Measurements from ENCODE around the gene PTPRE. TPM values are rescaled to one million over a fixed set of nuclear protein-coding genes. Genes with fewer than 3 reads are reported as not detected.
A peak's percentile ranks its signal among the peaks of the same experiment; 100 is the strongest.

Gene PTPRE
- total and polyA plus RNA-seq, 2 experiments from 2014 or later, result 4.2 to 8.8 TPM

DNA sequence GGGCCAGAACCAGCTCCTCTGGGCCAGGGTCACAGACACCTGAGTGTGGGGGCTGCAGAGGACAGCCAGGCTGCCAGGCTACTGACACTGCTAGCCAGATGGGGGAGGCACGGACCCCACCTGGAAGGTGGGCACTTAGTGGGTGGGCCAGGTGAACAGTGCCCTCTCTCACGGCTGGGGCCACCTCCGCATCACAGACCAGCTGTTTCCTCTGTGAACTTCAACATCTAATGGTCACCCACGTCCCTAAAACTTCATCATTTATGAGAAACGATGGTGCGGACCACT is 138.9 kb downstream of the PTPRE start:
- H3K4me3 ChIP-seq, result no peak overlapping the region
- no peaks in the 10 kb centered on the region for H3K9me3 ChIP-seq (ENCODE audit: low read depth)
- no peak for TF ChIP-seq CTCF (IDR thresholded peaks at IDR 0.05; ENCODE audit: low read depth, low read length)
- no peak for DNase-seq (ENCODE audit: low read depth in 1 of 2, low spot score in 1 of 2)
- H3K27me3 ChIP-seq, result no peaks in the 10 kb centered on the region
- no peaks in the 10 kb centered on the region for H3K36me3 ChIP-seq
- H3K27ac ChIP-seq, result no peak overlapping the region
- peaks cover 37% of the 10 kb centered on the region for H3K4me1 ChIP-seq (ENCODE audit: low read depth)

- H3K36me3 ChIP-seq, result no peaks in the 10 kb centered on the region
- H3K9me3 ChIP-seq (ENCODE audit: low read depth), result no peaks in the 10 kb centered on the region
- no peak for TF ChIP-seq CTCF (IDR thresholded peaks at IDR 0.05; ENCODE audit: low read depth, low read length)
- no peak for DNase-seq (ENCODE audit: low read depth in 1 of 2, low spot score in 1 of 2)
- H3K27me3 ChIP-seq, result no peaks in the 10 kb centered on the region
- peak overlapping the region; percentile 77 for H3K27ac ChIP-seq
- H3K4me3 ChIP-seq, result no peak overlapping the region
- peaks cover 37% of the 10 kb centered on the region for H3K4me1 ChIP-seq (ENCODE audit: low read depth)
These were observed 139.5 kb downstream of the PTPRE start for GRCh38 chr10:128046156-128046952.

DNA sequence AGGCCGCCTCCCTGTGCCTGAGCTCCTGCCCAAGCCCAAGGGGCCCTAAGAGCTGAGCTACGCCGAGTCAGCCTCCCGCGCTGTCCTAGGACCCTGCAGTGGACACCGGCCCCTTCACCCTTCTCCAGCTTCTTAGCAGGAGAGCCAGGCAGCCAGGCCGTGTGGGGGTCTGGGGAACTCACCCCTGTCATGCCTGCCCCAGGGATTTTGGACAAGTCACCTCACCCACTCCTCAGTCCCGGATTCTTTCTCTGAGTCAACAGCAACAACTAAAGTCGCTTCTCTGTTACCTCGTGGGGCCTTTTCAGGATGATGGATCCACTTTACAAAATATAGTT is 140.0 kb downstream of the PTPRE start:
- Histone ChIP-seq H3K4me1 (ENCODE audit: low read depth) (peaks cover 37% of the 10 kb centered on the region), H3K9me3 (ENCODE audit: low read depth) (no peaks in the 10 kb centered on the region), H3K4me3 (no peak overlapping the region), H3K36me3 (no peaks in the 10 kb centered on the region), H3K27ac (peak overlapping the region; percentile 77), H3K27me3 (no peaks in the 10 kb centered on the region)
- no peak for DNase-seq (ENCODE audit: low read depth in 1 of 2, low spot score in 1 of 2)
- TF ChIP-seq CTCF (IDR thresholded peaks at IDR 0.05; ENCODE audit: low read depth, low read length), result no peak

DNA sequence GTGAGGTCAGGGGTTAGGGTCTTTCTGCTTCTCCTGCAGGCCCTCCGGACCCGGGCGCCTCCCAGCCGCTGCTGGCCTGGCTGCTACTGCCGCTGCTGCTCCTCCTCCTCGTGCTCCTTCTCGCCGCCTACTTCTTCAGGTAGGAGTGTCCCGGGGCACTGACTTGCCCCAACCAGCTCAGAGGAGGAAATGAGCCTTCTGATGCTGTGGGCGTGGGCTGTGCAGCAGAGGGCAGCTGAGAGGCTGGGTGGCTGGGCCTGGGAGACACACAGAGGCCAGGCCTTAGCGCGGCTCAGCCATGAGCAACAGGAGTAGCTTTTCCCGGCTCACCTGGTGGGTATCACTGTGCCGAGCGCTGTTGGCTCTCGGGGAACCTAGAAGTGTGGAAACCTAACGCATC is 140.4 kb downstream of the PTPRE start:
- TF ChIP-seq CTCF (IDR thresholded peaks at IDR 0.05; ENCODE audit: low read depth, low read length), result no peak
- no peaks in the 10 kb centered on the region for H3K36me3 ChIP-seq
- no peaks in the 10 kb centered on the region for H3K27me3 ChIP-seq
- H3K4me3 ChIP-seq, result peak overlapping the region; percentile 1
- H3K4me1 ChIP-seq (ENCODE audit: low read depth), result peaks cover 37% of the 10 kb centered on the region
- peak; percentile 65 to 78 for DNase-seq (ENCODE audit: low read depth in 1 of 2, low spot score in 1 of 2)
- H3K9me3 ChIP-seq (ENCODE audit: low read depth), result no peaks in the 10 kb centered on the region
- H3K27ac ChIP-seq, result peak overlapping the region; percentile 77

DNA sequence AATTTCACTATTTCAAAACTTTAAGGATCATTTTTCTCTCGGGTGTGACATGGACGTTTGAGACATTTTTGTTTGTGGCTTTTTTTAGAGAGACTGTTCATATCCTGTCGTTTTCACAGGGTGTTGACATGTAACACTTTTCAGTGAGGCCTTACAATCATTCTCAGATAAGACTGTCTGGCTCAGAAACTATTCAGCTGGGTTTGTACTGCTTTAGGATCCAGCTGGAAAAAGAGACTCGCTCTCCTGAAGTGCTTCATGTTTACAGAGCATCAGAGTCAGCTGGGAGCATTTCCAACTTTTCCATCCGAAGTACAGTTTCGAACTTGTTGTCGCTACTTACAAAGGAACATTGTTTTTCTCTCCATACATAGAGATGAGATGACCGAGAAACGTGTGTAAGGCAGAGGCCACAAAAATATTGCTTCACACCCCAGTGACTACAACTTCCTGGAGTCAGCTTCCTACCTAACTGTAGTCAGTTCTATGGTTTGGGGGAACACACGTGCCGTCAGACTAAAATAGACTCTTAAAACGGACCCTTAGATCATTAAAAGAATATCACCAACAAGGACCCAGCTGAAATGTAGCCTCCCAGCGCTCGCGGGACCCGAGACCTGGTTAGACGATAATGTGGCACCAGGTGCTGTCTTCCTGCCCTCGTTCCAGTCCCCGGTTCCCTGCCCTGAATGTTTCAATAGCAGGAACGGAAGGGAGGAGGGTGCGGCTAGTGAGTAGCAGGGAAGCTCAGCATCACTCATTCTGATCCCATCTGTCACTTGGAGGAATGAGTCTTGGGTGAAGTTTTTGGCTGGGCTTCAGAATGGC is 141.3 kb downstream of the PTPRE start:
- Histone ChIP-seq H3K36me3 (no peaks in the 10 kb centered on the region), H3K4me3 (peak overlapping the region; percentile 1), H3K9me3 (ENCODE audit: low read depth) (no peaks in the 10 kb centered on the region), H3K27ac (peak overlapping the region; percentile 77), H3K4me1 (ENCODE audit: low read depth) (peaks cover 37% of the 10 kb centered on the region), H3K27me3 (no peaks in the 10 kb centered on the region)
- no peak for TF ChIP-seq CTCF (IDR thresholded peaks at IDR 0.05; ENCODE audit: low read depth, low read length)
- DNase-seq (ENCODE audit: low read depth in 1 of 2, low spot score in 1 of 2), result peak; percentile 68 to 93

All from cardiac muscle cell (in vitro differentiated cells and primary cell).